Activated CD4-positive, alpha-beta T cell treated with anti-CD3 and anti-CD28 coated beads for 48 hours (primary cell): ENCODE results near the gene PDE4B.

Source experiments
- DNase-seq: peaks from one replicate; pipeline ENCODE4 v3.0.0-alpha.2; 2020

PDE4B gene

DNA sequence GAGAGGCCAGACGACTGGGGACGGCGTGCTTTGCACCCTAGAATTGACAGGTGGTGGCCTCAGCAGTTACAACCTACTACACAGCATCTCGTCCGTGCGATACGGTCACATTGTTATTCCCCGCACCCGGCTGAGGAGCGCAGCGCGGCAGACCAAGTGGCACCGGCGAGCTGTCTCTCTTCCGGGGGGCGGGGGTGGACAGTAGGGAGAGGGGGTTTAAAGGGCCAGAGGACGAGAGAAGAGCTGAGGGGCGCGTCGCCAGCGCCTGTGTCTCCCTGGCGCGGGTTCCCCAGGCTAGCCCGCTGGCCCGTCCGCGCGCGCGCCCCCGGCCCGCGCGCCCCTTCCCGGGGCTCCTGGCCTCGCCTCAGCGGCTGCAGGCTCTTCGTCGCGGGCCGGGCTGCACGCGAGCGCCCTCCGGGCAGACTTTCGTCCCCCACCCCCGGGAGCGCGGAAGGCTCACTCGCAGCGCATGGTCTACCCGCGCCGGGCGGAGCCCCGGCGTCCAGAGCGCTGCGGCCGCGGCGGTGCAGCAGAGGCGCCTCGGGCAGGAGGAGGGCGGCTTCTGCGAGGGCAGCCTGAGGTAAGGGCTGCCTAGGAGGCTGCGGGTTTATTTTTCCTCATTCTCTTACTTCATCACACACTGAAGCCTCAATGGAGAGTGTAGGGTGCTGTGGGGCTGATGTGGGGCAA, at the start of gene PDE4B:
Gene PDE4B (plus strand): TSS at position 227 of the 690 bp plus-strand sequence.
- DNase-seq, result no peak

DNA sequence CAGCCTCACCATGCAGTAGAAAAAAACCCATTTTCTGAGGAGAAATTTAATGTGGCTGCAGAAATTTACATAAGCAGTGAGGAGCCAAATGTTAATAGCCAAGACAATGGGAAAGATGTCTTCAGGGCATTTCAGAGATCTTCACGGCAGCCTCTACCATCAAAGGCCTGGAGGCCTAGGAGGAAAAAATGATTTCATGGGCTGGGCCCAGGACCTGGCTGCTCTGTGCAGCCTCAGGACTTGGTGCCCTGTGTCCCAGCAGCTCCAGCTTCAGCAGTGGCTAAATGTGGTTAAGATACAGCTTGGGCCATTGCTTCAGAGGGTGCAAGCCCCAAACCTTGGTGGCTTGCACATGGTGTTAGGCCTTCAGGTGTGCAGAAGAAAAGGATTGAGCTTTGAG, 48.0 kb upstream of the PDE4B start:
- no peak for DNase-seq

DNA sequence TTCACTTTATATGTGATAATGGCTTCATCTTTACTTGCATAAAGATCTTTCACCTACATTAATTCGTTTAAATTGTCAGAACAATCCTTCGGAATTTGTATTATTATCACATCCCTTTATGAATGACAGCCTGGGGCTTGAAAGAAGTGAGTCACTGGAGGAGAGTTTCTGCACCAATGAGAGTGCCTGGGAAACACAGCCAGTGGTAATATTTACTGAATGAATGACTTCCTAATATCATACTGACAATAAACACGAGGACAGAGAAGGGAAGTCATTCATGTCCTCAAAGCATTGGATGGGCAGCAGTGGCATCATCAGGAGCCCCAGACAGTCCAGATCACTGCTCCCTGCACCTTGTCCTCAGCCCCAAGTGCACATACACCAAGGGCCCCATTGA, 40.7 kb upstream of the PDE4B start:
- DNase-seq, result no peak

DNA sequence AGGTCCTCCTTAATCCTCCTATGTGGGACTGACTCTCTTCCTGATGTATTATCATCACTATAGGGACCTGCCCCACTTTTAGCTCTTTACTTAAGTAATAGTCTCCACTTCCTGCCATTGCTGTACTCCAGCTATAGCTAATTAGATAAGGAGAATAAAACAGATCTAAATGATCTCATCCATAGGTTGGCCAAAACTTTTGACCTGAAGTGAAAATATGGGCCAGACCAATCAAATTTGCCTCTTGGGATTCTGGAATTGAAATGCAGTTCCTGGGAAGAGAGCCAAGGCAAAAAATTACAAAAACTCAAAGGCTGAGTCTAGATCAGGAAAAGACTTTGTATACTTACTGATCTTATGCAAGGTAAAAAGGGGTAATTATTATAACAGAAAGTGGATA, 36.1 kb upstream of the PDE4B start:
- no peak for DNase-seq

DNA sequence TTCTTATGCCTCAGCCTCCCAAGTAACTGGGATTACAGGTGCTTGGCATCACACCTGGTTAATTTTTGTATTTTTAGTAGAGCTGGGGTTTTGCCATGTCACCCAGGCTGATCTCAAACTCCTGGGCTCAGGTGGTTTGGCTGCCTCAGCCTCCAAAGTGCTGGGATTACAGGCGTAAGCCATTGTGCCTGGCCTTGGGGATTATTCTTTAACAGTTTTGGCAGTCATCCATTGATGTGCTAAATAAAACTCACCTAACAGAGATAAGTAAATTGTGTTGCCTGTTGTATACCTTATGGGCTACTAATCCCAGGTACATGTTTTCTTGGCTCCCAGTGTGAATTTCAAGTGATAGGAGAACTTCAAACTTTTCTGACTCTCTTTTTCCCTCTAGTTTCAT, 35.2 kb upstream of the PDE4B start:
- DNase-seq, result no peak

DNA sequence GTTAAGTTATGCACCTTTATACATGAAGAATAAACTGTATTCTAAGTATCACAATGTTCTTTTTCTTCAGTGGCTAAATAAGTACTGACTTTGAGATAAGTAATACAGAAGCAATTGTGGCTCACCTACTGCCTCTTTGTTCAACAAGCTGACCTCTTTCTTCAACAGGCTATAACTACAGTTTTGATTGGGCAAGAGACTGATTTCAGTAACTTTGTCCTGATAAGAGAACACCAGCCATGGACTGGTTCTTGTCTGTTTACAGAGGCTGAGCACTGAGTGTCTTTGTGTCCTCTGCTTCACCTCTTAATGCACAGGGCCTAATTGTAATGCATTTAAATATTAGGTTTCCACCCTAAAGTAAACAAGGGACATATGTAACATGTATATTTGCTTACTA, 34.6 kb upstream of the PDE4B start:
- no peak for DNase-seq

DNA sequence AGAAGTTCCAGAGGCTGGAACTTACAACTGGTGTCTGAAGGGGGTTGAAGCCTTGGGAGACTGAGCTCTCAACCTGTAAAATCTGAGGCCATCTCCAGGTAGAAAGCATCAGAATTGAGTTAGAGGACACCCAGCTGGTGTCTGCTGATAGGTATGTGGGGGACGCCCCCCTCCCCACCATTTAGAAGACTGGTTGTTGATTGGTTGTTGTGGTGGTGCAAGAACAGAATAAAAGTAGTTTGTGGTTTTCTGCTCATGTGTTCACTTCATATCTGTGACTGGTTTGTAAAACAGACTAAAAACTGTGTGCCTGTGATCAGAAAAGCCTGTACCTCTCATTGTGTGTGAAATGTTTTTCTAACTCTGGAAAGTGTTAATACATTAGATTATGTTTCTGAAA, 33.2 kb upstream of the PDE4B start:
- DNase-seq, result no peak

DNA sequence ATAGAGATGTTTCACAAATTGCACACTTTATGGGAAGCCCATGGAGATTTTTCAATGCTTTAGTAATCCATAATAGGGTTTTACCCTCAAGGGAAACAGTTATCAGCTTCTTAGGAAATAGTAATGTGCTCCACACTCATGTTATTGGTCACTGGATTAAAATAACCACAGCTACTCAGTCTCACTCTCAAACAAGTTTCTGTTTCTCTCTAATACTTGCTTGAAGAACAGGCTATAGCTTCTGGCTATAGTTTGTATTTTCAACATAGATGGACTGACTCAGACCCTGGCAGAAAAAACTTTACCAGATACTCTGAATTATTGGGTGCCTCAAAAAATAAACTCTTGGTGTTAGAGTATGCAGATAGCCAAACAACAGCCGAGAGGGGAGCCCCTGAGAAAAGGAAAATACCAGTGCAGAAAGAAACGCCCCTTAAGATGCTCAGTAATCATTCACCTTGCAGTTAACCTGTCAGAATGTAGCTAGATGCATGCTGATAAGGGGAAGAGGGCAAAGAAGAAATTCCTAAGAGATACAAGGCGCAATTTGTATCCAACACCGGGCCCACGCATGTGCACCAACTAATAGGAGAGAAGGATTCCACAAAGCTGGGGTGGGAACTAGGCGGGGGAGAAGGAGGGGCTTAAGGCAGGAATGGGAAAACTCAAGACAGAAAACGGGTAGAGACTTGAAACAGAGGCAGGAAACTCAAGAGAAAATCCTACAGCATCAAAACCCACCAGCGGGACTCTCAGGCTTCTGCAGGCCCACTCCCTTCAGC, 30.4 kb upstream of the PDE4B start:
- no peak for DNase-seq

DNA sequence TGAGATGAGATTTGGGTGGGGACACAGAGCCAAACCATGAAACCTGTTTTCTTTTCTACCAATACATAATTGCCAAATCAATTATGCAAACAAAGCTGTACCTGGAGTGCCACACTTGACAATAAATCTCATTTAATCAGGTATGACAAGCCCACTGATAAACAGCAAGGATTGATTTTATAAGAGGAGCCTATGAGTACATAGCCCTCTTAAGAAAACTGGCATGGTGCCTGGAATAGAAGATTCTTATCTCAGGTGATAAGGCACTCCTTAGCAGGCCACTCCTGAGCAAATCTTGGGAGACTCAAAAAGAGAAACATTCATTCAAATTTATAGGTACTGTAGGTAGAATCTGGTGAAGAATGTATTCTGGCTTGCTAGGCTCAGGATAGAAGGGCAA, 28.6 kb upstream of the PDE4B start:
- no peak for DNase-seq

DNA sequence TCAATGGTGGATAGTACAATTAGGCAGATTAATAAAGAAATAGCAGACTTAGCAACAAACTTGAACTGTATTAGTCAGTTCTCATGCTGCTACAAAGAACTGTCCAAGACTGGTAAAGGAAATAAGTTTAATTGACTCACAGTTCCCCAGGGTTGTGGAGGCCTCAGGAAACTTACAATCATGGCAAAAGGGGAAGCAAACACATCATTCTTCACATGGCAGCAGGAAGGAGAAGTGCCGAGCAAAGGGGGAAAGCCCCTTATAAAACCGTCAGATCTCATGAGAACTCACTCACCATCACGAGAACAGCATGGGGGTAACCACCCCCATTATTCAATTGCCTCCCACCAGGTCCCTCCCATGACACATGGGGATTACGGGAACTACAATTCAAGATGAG, 27.1 kb upstream of the PDE4B start:
- DNase-seq, result no peak

DNA sequence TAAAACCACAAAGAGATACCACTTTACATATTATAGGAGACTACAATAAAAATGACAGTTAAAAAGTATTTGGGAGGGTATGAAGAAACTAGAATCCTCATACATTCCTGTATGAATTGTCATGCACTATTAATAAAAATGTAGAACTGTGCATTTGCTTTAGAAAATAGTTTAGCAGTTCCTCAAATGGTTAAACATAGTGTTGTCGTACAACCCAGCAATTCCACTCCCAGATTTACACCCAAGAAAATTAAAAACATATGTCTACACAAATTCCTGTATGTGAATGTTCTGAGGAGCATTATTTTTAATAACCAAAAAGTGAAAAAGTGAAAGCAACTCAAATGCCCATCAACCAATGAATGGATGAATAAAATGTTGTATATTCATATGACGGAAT, 23.1 kb upstream of the PDE4B start:
- DNase-seq, result no peak

DNA sequence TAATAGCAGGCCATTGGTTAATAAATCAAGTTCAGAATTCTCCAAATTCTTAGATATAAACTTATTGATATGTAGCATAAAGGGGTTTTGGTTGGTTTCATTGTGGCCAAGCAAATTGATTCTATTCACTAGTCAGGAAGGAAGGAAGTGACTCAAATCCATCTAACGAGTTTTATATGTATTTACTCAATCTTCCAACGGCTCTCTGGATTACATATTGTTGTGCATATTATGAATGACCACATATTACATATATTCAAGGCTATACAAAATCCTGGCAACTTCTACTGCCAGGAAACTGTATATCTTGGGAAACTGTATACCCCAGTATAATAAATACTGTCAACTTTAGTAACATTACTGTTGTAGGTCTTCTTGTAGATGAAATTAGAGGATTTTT, 20.1 kb upstream of the PDE4B start:
- no peak for DNase-seq

DNA sequence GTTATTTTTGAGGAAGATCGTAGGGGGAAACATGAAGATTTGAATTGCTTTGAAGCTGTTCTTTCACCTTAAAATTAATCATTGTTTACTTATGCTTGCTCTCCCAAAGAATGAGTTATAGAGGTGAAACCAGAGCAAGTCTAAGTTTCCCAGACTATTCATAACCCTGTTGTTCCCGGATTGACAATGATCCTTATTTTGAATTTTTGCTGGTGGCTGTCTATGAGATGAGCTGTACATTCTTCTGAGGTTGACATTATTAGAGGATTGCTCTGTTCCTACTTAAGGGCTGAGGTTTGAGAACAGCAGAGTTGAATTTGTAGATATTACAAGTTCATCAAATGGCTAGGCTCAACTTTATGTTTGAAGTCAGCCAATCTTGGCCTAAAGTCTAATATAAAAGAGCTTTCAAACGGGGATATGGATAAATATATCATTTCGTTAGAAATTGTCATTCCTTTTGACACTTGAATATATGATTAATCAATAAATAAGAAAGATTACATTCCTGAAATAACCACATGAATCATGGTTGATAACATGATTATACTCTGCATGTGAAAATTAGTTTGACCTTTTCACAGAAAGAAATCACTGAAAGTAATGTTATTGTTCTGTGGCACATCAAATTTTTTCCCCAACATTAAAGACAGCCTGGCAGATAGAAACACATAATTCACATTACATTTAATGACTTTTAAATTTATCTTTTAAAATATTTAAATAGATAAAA, 19.1 kb upstream of the PDE4B start:
- DNase-seq, result no peak

DNA sequence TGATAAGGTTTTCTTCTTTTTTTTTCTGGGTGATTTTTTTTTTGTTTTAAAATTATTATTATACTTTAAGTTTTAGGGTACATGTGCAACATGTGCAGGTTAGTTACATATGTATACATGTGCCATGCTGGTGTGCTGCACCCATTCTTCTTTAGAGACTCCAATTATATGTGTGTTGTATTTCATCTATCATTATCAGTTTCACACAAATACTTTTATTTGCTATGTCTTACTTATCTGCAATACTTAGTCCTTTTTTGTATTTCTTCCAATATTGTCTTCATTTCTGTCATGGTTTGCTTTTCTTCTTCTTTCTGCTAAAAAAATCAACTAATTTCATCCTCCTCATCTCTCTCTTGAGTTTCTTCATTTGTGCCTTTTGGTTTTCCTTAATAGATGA, 3.9 kb upstream of the PDE4B start:
- no peak for DNase-seq

DNA sequence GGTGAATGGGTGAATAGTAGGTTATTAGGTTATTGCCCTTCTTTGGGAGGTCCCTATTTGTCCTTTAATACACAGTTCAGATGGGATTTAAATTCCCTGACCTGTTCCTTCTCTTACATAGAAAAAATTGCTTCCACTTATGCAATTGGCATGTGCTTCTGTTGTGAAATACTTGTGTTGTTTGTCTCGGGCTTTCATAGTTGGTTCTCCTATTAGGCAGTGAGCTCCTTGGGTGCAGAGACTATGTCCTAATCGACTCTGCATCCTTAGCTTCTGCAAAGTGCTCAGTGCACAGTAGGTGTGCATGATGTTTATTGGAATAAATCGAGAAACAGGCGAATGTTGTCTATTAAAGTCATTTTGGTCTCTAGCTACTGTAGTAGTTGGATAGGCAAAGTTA, 1.3 kb upstream of the PDE4B start:
- DNase-seq, result no peak

DNA sequence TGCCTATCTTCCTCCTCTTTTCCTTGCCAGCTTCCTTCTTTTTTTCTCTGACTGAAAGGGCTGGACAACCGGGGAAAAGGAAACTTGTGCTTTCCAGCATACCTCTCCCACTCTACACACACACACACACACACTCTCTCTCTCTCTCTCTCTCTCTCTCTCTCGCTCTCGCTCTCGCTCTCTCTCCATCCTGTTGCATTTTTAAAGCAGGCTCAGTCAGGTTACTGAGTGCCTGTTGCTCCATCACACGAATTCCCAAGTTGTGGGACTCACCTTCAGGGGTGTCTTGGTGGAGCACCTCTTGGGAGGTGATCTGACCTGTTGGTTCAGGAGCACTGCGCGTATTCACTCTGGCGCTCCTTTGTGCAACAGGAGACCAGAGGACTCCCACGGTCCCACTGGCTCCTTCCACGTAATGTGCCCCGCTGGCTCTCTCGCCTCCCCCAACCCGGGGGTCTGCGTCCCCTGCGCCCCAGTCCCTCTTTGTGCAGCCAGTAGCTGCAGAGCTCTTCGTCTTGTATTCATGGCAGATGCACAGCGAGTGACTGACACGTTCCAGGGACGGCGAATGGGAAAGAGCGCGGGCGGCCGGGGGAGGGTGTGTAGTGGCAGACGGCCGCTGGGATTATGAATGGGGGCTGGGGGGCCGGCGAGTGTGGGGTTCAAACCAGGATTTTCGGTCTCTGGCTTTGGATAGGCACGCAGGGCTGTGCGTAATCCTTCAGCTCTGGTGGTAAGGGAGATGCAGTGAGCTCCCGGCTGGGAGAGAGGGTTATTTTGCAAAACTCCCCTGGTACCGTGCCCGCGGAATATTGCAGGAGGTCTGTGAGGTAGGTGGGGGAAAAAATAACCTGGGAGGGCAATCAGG, 660 bp upstream of the PDE4B start:
- DNase-seq, result no peak

DNA sequence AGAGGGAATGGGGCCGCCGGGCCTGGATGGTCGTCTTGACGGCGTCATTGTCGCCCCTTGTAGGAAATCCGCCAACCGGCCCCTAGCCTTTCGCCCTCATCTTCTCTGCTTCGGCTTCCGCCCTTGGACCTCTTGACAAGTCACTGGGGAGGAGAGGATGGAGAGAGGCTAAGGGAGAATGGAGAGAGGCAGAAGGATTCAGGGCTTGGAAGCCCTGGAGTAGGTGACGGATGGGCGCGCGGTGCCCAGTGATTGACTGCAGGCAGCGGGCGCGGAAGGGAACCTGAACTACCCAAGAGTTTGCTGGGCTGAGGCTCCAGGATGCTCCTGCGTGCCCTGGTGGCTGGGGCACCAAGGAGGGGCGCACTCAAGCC, 651 bp downstream of the PDE4B start:
- DNase-seq, result no peak

DNA sequence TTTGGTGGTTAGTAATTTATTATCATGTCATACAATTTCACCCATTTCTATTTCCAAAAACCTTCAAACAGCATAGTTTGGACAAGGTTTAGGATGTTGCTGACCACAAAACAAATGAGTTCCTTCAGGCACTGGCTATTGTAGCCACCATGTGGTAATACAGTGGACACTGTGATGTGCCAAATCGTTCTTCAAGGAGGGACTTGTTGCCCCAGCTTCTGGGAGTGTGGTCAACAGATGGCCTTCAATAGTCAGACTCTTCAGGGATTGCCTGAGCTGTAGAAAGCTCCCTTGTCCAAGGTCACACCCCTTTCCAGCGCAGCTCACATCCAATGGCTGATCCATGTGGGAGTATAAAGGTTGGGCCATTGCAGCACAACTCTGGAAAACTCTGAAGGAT, 2.6 kb downstream of the PDE4B start:
- no peak for DNase-seq

DNA sequence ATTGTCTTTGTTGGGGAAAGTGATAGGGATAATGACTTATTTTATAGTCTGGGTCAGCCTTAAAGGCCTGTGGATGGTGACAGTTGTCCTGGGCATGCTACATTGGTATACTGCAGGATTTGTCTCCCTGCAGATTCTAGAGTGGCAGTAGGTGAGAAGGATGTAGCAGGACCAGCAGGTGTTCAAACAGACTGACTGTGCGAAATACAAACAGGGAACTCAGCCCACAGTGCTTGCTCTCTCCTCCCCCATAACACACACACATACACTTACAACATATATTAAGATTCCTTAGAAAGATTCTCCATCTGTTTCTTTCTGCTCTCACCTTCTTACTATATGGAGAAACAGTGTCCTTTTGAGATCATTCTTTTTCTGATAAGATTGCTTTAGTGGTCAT, 6.9 kb downstream of the PDE4B start:
- no peak for DNase-seq

DNA sequence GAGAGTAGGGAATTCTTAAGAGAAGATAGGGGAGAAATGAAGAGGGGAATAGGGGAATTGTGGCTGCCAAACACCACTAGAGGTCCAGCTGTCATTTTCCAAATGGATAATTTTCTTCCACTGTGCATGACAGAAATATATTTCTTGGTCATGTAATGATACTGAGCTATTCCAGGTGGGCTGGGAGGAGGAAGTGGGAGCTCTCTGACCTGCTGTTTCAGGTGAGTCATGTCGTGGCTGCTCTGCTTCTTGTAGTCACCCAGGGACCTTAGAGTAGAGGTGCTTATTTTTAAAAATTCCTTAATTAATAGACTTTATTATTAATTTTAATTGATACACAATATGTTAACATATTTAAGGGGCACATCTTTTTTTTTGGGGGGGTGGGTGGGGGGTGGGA, 11.9 kb downstream of the PDE4B start:
- DNase-seq, result no peak

DNA sequence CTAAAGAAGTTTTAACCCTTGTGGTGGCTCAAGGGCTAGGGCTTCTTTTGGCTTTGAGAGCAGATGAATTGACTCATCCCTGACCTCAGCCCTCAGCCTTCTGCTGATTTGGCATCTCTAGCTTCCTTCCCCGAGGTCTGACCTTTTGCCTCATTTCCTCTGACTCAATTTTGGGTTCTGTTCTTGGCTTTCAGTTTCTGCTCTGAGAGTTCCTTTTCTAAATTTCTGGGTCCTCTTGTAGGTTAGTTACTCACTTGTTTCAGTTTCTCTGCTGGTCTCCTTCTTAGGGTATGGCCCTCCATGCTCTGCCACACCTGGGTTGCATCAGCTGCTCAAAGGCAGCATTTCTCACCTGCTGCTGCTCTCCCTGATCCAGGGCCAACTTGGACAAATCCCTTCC, 19.4 kb downstream of the PDE4B start:
- peak; percentile 74 for DNase-seq

DNA sequence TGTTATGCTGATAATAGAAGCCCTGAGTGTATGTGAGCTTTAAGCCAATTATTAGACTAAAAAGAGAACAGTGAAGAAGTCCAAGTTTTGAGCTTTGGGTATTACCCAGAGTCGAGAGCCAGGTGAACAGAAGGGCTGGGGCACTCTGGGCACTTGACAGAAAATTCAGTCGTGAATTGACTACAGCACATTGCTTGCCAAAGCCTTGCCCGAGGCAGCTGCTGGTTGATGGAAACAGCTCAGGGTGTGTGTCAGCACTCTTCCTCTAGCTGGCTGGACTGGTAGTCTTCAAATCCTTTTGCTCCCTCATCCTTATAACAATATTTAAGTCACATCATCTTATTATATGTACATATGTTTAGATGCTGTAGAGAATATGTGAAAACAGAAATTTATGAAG, 21.3 kb downstream of the PDE4B start:
- DNase-seq, result no peak

DNA sequence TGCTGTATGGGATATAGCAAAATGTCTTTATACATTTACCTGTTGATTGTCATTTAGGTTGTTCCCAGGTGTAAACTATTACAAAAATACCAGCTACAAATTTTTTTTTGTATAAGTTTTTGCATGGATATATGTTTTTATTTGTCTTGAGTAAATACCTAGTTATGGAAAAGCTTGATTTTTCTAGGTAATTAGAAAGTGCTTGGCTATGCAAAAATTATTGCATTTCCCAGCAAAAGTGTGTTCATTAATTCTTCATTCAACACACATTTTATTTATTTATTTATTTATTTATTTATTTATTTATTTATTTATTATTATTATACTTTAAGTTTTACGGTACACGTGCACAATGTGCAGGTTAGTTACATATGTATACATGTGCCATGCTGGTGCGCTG, 22.1 kb downstream of the PDE4B start:
- DNase-seq, result no peak
